ENCODE results near the gene CECR2.

CECR2 gene

GRCh38 chr22:17371448-17371847, 2.2 kb downstream of the CECR2 start:
- H3K4me1 ChIP-seq (ENCODE audit: insufficient read depth, low read length, severe bottlenecking), result no peaks in the 10 kb centered on the region
- H3K9me3 ChIP-seq (ENCODE audit: low read length), result no peaks in the 10 kb centered on the region
- no peak overlapping the region for H3K27ac ChIP-seq (ENCODE audit: low read depth, low read length, poor library complexity, severe bottlenecking)
- H3K9me2 ChIP-seq (ENCODE audit: low read depth, low read length), result no peaks in the 10 kb centered on the region
- H3K79me2 ChIP-seq (ENCODE audit: insufficient read depth, low read length), result no peaks in the 10 kb centered on the region
- H3K36me3 ChIP-seq (ENCODE audit: insufficient read depth, low read length), result no peaks in the 10 kb centered on the region
- no peak overlapping the region for H3K4me2 ChIP-seq (ENCODE audit: low read length)
- TF ChIP-seq EZH2 (IDR thresholded peaks at IDR 0.05; ENCODE audit: borderline replicate concordance, low read length) (no peak), CTCF (IDR thresholded peaks at IDR 0.05; ENCODE audit: low read length) (no peak)
- no peaks in the 10 kb centered on the region for H3F3A ChIP-seq (ENCODE audit: insufficient read depth, low read length)
- no peaks in the 10 kb centered on the region for H4K20me1 ChIP-seq (ENCODE audit: insufficient read depth, low read length)
- H3K27me3 ChIP-seq (ENCODE audit: insufficient read depth, low read length), result no peaks in the 10 kb centered on the region; the same call in 1 of the 2 replicates
- no peak overlapping the region for H3K9ac ChIP-seq (ENCODE audit: low read length)
- H3K4me3 ChIP-seq (ENCODE audit: low read depth, low read length, poor library complexity, severe bottlenecking), result no peak overlapping the region
- H2AFZ ChIP-seq (ENCODE audit: low read length), result no peak overlapping the region

GRCh38 chr22:17373855-17374254, 4.6 kb downstream of the CECR2 start:
- Histone ChIP-seq H3F3A (ENCODE audit: insufficient read depth, low read length) (no peaks in the 10 kb centered on the region), H3K27ac (ENCODE audit: low read depth, low read length, poor library complexity, severe bottlenecking) (no peak overlapping the region), H3K4me2 (ENCODE audit: low read length) (no peak overlapping the region), H3K27me3 (ENCODE audit: insufficient read depth, low read length) (no peaks in the 10 kb centered on the region; the same call in 1 of the 2 replicates), H3K4me1 (ENCODE audit: insufficient read depth, low read length, severe bottlenecking) (no peaks in the 10 kb centered on the region), H3K79me2 (ENCODE audit: insufficient read depth, low read length) (no peaks in the 10 kb centered on the region), H3K9me2 (ENCODE audit: low read depth, low read length) (no peaks in the 10 kb centered on the region), H2AFZ (ENCODE audit: low read length) (no peak overlapping the region), H3K9me3 (ENCODE audit: low read length) (no peaks in the 10 kb centered on the region), H3K4me3 (ENCODE audit: low read depth, low read length, poor library complexity, severe bottlenecking) (no peak overlapping the region), H3K9ac (ENCODE audit: low read length) (no peak overlapping the region), H3K36me3 (ENCODE audit: insufficient read depth, low read length) (no peaks in the 10 kb centered on the region), H4K20me1 (ENCODE audit: insufficient read depth, low read length) (no peaks in the 10 kb centered on the region)
- TF ChIP-seq EZH2 (IDR thresholded peaks at IDR 0.05; ENCODE audit: borderline replicate concordance, low read length), result no peak
- TF ChIP-seq CTCF (IDR thresholded peaks at IDR 0.05; ENCODE audit: low read length), result no peak

- no peak overlapping the region for H3K4me3 ChIP-seq (ENCODE audit: low read depth, low read length, poor library complexity, severe bottlenecking)
- no peaks in the 10 kb centered on the region for H3K79me2 ChIP-seq (ENCODE audit: insufficient read depth, low read length)
- H3K9me3 ChIP-seq (ENCODE audit: low read length), result no peaks in the 10 kb centered on the region
- H3K9me2 ChIP-seq (ENCODE audit: low read depth, low read length), result no peaks in the 10 kb centered on the region
- H3K9ac ChIP-seq (ENCODE audit: low read length), result no peak overlapping the region
- no peaks in the 10 kb centered on the region for H4K20me1 ChIP-seq (ENCODE audit: insufficient read depth, low read length)
- TF ChIP-seq CTCF (IDR thresholded peaks at IDR 0.05; ENCODE audit: low read length), result no peak
- TF ChIP-seq EZH2 (IDR thresholded peaks at IDR 0.05; ENCODE audit: borderline replicate concordance, low read length), result no peak
- H3K27ac ChIP-seq (ENCODE audit: low read depth, low read length, poor library complexity, severe bottlenecking), result no peak overlapping the region
- no peaks in the 10 kb centered on the region for H3K36me3 ChIP-seq (ENCODE audit: insufficient read depth, low read length)
- no peaks in the 10 kb centered on the region for H3K4me1 ChIP-seq (ENCODE audit: insufficient read depth, low read length, severe bottlenecking)
- H3K27me3 ChIP-seq (ENCODE audit: insufficient read depth, low read length), result no peaks in the 10 kb centered on the region; the same call in 1 of the 2 replicates
- H3F3A ChIP-seq (ENCODE audit: insufficient read depth, low read length), result no peaks in the 10 kb centered on the region
- H3K4me2 ChIP-seq (ENCODE audit: low read length), result no peak overlapping the region
- H2AFZ ChIP-seq (ENCODE audit: low read length), result no peak overlapping the region
Measured at GRCh38 chr22:17375914-17376614, 6.8 kb downstream of the CECR2 start.
